ENCODE data around the gene FBN2. TPM values are rescaled to one million over a fixed set of nuclear protein-coding genes. Genes with fewer than 3 reads are reported as not detected.

FBN2 gene
- total and polyA plus RNA-seq, 2 experiments from 2014 or later, result 41.0 to 143 TPM

- peaks cover under 1% of the 10 kb centered on the region for H3K36me3 ChIP-seq (replicated peaks; ENCODE audit: insufficient read depth, low read depth)
- H3K4me3 ChIP-seq, result no peak overlapping the region
- peaks cover 4% of the 10 kb centered on the region for H4K20me1 ChIP-seq (ENCODE audit: insufficient read depth, poor library complexity, severe bottlenecking)
- no peaks in the 10 kb centered on the region for H3K4me1 ChIP-seq (ENCODE audit: insufficient read depth)
- no peak for DNase-seq (ENCODE audit: low spot score)
- no peaks in the 10 kb centered on the region for H3K79me2 ChIP-seq
- H3K9me2 ChIP-seq (replicated peaks; ENCODE audit: insufficient read depth), result no peaks in the 10 kb centered on the region
- TF ChIP-seq, protein P1, sequence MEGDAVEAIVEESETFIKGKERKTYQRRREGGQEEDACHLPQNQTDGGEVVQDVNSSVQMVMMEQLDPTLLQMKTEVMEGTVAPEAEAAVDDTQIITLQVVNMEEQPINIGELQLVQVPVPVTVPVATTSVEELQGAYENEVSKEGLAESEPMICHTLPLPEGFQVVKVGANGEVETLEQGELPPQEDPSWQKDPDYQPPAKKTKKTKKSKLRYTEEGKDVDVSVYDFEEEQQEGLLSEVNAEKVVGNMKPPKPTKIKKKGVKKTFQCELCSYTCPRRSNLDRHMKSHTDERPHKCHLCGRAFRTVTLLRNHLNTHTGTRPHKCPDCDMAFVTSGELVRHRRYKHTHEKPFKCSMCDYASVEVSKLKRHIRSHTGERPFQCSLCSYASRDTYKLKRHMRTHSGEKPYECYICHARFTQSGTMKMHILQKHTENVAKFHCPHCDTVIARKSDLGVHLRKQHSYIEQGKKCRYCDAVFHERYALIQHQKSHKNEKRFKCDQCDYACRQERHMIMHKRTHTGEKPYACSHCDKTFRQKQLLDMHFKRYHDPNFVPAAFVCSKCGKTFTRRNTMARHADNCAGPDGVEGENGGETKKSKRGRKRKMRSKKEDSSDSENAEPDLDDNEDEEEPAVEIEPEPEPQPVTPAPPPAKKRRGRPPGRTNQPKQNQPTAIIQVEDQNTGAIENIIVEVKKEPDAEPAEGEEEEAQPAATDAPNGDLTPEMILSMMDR (IDR thresholded peaks at IDR 0.05; ENCODE audit: poor library complexity), result no peak
- TF ChIP-seq EZH2phosphoT487 (IDR thresholded peaks at IDR 0.05; ENCODE audit: low read depth, severe bottlenecking, unreplicated experiment), result no peak
- no peak for TF ChIP-seq EZH2 (IDR thresholded peaks at IDR 0.05; ENCODE audit: borderline replicate concordance)
- H2AFZ ChIP-seq, result no peak overlapping the region
- H3K27me3 ChIP-seq, result no peaks in the 10 kb centered on the region
- H3K27ac ChIP-seq, result no peak overlapping the region
- no peaks in the 10 kb centered on the region for H3K9me3 ChIP-seq (ENCODE audit: low read depth)
- WGBS (ENCODE audit: low lambda C conversion rate, missing lambda C conversion rate), result 80% methylated on average over 5 of the region's 5 CpGs
- H3K4me2 ChIP-seq, result no peak overlapping the region
Observed at GRCh38 chr5:128522336-128522735, 15.7 kb downstream of the FBN2 start.

GRCh38 chr5:128519827-128520226 lies 18.2 kb downstream of the FBN2 start:
- H3K9me3 ChIP-seq (ENCODE audit: low read depth), result no peaks in the 10 kb centered on the region
- TF ChIP-seq EZH2 (IDR thresholded peaks at IDR 0.05; ENCODE audit: borderline replicate concordance) (no peak), EZH2phosphoT487 (IDR thresholded peaks at IDR 0.05; ENCODE audit: low read depth, severe bottlenecking, unreplicated experiment) (no peak)
- TF ChIP-seq, protein P1 (IDR thresholded peaks at IDR 0.05; ENCODE audit: poor library complexity), result no peak
- no peak overlapping the region for H3K4me2 ChIP-seq
- H3K27ac ChIP-seq, result no peak overlapping the region
- no peaks in the 10 kb centered on the region for H3K79me2 ChIP-seq
- H3K4me3 ChIP-seq, result no peak overlapping the region
- H3K27me3 ChIP-seq, result no peaks in the 10 kb centered on the region
- no peaks in the 10 kb centered on the region for H3K4me1 ChIP-seq (ENCODE audit: insufficient read depth)
- DNase-seq (ENCODE audit: low spot score), result no peak
- 100% methylated on average over 1 of the region's 1 CpG for WGBS (ENCODE audit: low lambda C conversion rate, missing lambda C conversion rate)
- H4K20me1 ChIP-seq (ENCODE audit: insufficient read depth, poor library complexity, severe bottlenecking), result peaks cover 4% of the 10 kb centered on the region
- H3K9me2 ChIP-seq (replicated peaks; ENCODE audit: insufficient read depth), result no peaks in the 10 kb centered on the region
- no peak overlapping the region for H2AFZ ChIP-seq
- no peaks in the 10 kb centered on the region for H3K36me3 ChIP-seq (replicated peaks; ENCODE audit: insufficient read depth, low read depth)

GRCh38 chr5:128516978-128517377 lies 21.1 kb downstream of the FBN2 start:
- Histone ChIP-seq H3K4me3 (no peak overlapping the region), H3K9me3 (ENCODE audit: low read depth) (no peaks in the 10 kb centered on the region), H3K4me2 (no peak overlapping the region), H3K9me2 (replicated peaks; ENCODE audit: insufficient read depth) (no peaks in the 10 kb centered on the region), H3K27ac (no peak overlapping the region), H3K36me3 (replicated peaks; ENCODE audit: insufficient read depth, low read depth) (no peaks in the 10 kb centered on the region), H3K79me2 (no peaks in the 10 kb centered on the region), H3K27me3 (no peaks in the 10 kb centered on the region), H3K4me1 (ENCODE audit: insufficient read depth) (no peaks in the 10 kb centered on the region), H4K20me1 (ENCODE audit: insufficient read depth, poor library complexity, severe bottlenecking) (peaks cover 4% of the 10 kb centered on the region), H2AFZ (no peak overlapping the region)
- DNase-seq (ENCODE audit: low spot score), result no peak
- no peak for TF ChIP-seq EZH2phosphoT487 (IDR thresholded peaks at IDR 0.05; ENCODE audit: low read depth, severe bottlenecking, unreplicated experiment)
- TF ChIP-seq, protein P1 (IDR thresholded peaks at IDR 0.05; ENCODE audit: poor library complexity), result no peak
- no peak for TF ChIP-seq EZH2 (IDR thresholded peaks at IDR 0.05; ENCODE audit: borderline replicate concordance)
- 96% methylated on average over 1 of the region's 1 CpG for WGBS (ENCODE audit: low lambda C conversion rate, missing lambda C conversion rate)

GRCh38 chr5:128513806-128514205 lies 24.2 kb downstream of the FBN2 start:
- no peaks in the 10 kb centered on the region for H3K9me2 ChIP-seq (replicated peaks; ENCODE audit: insufficient read depth)
- no peak overlapping the region for H3K4me3 ChIP-seq
- no peak for TF ChIP-seq EZH2 (IDR thresholded peaks at IDR 0.05; ENCODE audit: borderline replicate concordance)
- TF ChIP-seq, protein P1 (IDR thresholded peaks at IDR 0.05; ENCODE audit: poor library complexity), result no peak
- TF ChIP-seq EZH2phosphoT487 (IDR thresholded peaks at IDR 0.05; ENCODE audit: low read depth, severe bottlenecking, unreplicated experiment), result no peak
- H3K27ac ChIP-seq, result no peak overlapping the region
- no peak overlapping the region for H2AFZ ChIP-seq
- no peak for DNase-seq (ENCODE audit: low spot score)
- H3K27me3 ChIP-seq, result no peaks in the 10 kb centered on the region
- H3K4me1 ChIP-seq (ENCODE audit: insufficient read depth), result no peaks in the 10 kb centered on the region
- no peaks in the 10 kb centered on the region for H3K9me3 ChIP-seq (ENCODE audit: low read depth)
- no peaks in the 10 kb centered on the region for H3K36me3 ChIP-seq (replicated peaks; ENCODE audit: insufficient read depth, low read depth)
- WGBS (ENCODE audit: low lambda C conversion rate, missing lambda C conversion rate), result 26% methylated on average over 1 of the region's 1 CpG
- H3K4me2 ChIP-seq, result no peak overlapping the region
- H4K20me1 ChIP-seq (ENCODE audit: insufficient read depth, poor library complexity, severe bottlenecking), result no peaks in the 10 kb centered on the region
- H3K79me2 ChIP-seq, result no peaks in the 10 kb centered on the region
